Measurements from ENCODE around the gene CHAF1A.

Gene CHAF1A

DNA sequence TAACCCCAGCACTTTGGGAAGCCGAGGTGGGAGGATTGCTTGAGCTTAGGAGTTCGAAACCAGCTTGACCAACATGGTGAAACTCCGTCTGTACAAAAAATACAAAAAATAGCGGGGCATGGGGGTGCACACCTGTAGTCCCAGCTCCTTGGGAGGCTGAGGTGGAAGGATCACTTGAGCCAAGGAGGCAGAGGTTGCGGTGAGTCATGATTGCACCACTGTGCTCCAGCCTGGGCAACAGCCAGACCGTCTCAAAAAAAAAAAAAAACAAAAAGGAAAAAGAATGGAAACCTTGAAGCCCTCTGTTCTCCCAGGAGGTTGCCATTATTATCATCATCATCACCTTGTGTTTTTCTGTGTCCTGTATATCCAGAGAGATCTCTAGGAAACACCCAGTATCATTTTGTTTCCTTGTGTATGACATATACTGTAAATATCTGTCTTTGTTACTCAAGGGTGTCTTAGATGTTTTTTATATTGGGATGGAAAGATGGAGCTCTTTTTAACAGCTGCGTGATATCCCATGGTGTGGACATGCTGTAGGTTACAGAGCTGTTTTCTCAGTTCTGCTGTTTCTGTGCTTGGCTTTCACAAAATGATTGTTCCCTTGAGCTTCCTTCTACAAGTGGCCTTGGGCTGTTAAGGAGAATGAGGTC, 11.8 kb downstream of the CHAF1A start:
- Histone ChIP-seq H3K9ac (ENCODE audit: low read depth, low read length, poor library complexity, severe bottlenecking) (no peak overlapping the region), H3K4me3 (ENCODE audit: low read length, poor library complexity, severe bottlenecking) (no peak overlapping the region), H3K4me1 (ENCODE audit: insufficient read depth, low read length, poor library complexity, severe bottlenecking) (peaks cover 5% of the 10 kb centered on the region), H2AFZ (ENCODE audit: low read length) (no peak overlapping the region), H3K9me3 (ENCODE audit: insufficient read depth, low read depth, low read length) (no peaks in the 10 kb centered on the region), H3K9me2 (replicated peaks; ENCODE audit: low read depth, low read length) (no peaks in the 10 kb centered on the region), H4K20me1 (ENCODE audit: insufficient read depth, low read length, poor library complexity, severe bottlenecking) (peaks cover 55% of the 10 kb centered on the region), H3K79me2 (ENCODE audit: insufficient read depth, low read length) (peaks cover 85% of the 10 kb centered on the region), H3K27me3 (ENCODE audit: insufficient read depth, low read length, poor library complexity, severe bottlenecking) (no peaks in the 10 kb centered on the region), H3K36me3 (ENCODE audit: insufficient read depth, low read length) (peaks cover 52% of the 10 kb centered on the region; the same call in 1 of the 2 replicates), H3K4me2 (ENCODE audit: low read depth, low read length, poor library complexity, severe bottlenecking) (no peak overlapping the region), H3F3A (ENCODE audit: low read depth) (no peaks in the 10 kb centered on the region)
- TF ChIP-seq, protein P1, sequence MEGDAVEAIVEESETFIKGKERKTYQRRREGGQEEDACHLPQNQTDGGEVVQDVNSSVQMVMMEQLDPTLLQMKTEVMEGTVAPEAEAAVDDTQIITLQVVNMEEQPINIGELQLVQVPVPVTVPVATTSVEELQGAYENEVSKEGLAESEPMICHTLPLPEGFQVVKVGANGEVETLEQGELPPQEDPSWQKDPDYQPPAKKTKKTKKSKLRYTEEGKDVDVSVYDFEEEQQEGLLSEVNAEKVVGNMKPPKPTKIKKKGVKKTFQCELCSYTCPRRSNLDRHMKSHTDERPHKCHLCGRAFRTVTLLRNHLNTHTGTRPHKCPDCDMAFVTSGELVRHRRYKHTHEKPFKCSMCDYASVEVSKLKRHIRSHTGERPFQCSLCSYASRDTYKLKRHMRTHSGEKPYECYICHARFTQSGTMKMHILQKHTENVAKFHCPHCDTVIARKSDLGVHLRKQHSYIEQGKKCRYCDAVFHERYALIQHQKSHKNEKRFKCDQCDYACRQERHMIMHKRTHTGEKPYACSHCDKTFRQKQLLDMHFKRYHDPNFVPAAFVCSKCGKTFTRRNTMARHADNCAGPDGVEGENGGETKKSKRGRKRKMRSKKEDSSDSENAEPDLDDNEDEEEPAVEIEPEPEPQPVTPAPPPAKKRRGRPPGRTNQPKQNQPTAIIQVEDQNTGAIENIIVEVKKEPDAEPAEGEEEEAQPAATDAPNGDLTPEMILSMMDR (conservative IDR thresholded peaks at IDR 0.05; ENCODE audit: low read length) = no peak
- TF ChIP-seq EZH2phosphoT487 (IDR thresholded peaks at IDR 0.05; ENCODE audit: borderline replicate concordance) = no peak

DNA sequence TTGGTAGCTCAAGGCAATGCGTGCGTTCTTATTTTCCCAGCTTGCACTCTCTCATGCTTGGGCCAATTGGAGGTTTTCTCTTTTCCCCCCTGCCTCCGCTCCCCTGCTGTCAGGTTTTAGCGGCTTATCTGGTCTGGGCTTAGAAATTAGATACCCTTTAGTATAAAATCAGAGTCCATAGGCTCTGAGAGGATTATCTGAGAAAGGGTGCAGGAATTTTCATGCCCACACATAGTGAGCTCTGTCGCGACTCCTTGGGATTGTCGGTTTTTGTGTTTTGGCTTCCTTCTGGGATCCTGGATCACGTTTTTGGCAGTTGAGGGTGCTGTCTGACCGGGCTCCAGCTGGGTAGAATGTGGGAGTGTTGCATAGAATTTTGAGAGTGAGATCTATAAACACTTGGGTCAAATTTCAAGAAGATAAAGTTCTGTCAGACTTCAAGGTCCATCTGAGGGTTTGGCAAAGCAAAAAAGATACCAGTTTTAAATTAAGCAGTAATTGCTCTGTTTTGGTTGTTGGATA, 12.4 kb downstream of the CHAF1A start:
- peaks cover 52% of the 10 kb centered on the region; the same call in 1 of the 2 replicates for H3K36me3 ChIP-seq (ENCODE audit: insufficient read depth, low read length)
- no peaks in the 10 kb centered on the region for H3K9me3 ChIP-seq (ENCODE audit: insufficient read depth, low read depth, low read length)
- peaks cover 5% of the 10 kb centered on the region for H3K4me1 ChIP-seq (ENCODE audit: insufficient read depth, low read length, poor library complexity, severe bottlenecking)
- no peaks in the 10 kb centered on the region for H3K27me3 ChIP-seq (ENCODE audit: insufficient read depth, low read length, poor library complexity, severe bottlenecking)
- H3F3A ChIP-seq (ENCODE audit: low read depth) = no peaks in the 10 kb centered on the region
- H3K79me2 ChIP-seq (ENCODE audit: insufficient read depth, low read length) = peaks cover 80% of the 10 kb centered on the region
- no peak for TF ChIP-seq EZH2phosphoT487 (IDR thresholded peaks at IDR 0.05; ENCODE audit: borderline replicate concordance)
- TF ChIP-seq, protein P1 (conservative IDR thresholded peaks at IDR 0.05; ENCODE audit: low read length) = no peak
- no peaks in the 10 kb centered on the region for H3K9me2 ChIP-seq (replicated peaks; ENCODE audit: low read depth, low read length)
- no peak overlapping the region for H3K4me3 ChIP-seq (ENCODE audit: low read length, poor library complexity, severe bottlenecking)
- peak overlapping the region; percentile 1 for H3K4me2 ChIP-seq (ENCODE audit: low read depth, low read length, poor library complexity, severe bottlenecking)
- no peak overlapping the region for H2AFZ ChIP-seq (ENCODE audit: low read length)
- peaks cover 51% of the 10 kb centered on the region for H4K20me1 ChIP-seq (ENCODE audit: insufficient read depth, low read length, poor library complexity, severe bottlenecking)
- no peak overlapping the region for H3K9ac ChIP-seq (ENCODE audit: low read depth, low read length, poor library complexity, severe bottlenecking)

DNA sequence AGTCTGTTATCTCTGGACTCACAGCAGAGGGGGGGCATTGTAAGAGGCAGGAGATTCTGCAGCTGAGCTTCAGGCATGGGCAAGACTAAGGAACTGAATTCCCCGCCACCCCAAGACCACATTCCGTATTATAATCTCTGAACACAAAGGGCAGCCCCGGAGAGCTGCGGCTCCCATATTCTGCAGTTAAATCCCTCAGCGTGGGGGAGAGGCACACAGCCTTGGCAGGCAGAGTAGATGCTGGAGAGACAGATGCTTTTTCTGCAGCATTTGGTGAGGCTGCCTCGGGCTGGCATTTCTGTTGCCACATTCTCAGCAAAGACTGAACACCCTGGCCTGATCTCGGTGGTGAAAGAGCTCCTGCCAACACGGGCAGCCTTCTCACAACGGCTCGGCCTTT, 12.9 kb downstream of the CHAF1A start:
- TF ChIP-seq, protein P1 (conservative IDR thresholded peaks at IDR 0.05; ENCODE audit: low read length) = no peak
- TF ChIP-seq EZH2phosphoT487 (IDR thresholded peaks at IDR 0.05; ENCODE audit: borderline replicate concordance) = no peak
- H3K9ac ChIP-seq (ENCODE audit: low read depth, low read length, poor library complexity, severe bottlenecking) = no peak overlapping the region

More for the DNA sequence above, 12.9 kb downstream of the CHAF1A start:
- Histone ChIP-seq H2AFZ (ENCODE audit: low read length) (no peak overlapping the region), H3K4me2 (ENCODE audit: low read depth, low read length, poor library complexity, severe bottlenecking) (peak overlapping the region; percentile 1), H4K20me1 (ENCODE audit: insufficient read depth, low read length, poor library complexity, severe bottlenecking) (peaks cover 51% of the 10 kb centered on the region), H3K4me3 (ENCODE audit: low read length, poor library complexity, severe bottlenecking) (no peak overlapping the region), H3K9me3 (ENCODE audit: insufficient read depth, low read depth, low read length) (no peaks in the 10 kb centered on the region), H3K4me1 (ENCODE audit: insufficient read depth, low read length, poor library complexity, severe bottlenecking) (peaks cover 5% of the 10 kb centered on the region), H3K79me2 (ENCODE audit: insufficient read depth, low read length) (peaks cover 75% of the 10 kb centered on the region), H3F3A (ENCODE audit: low read depth) (no peaks in the 10 kb centered on the region), H3K27me3 (ENCODE audit: insufficient read depth, low read length, poor library complexity, severe bottlenecking) (no peaks in the 10 kb centered on the region), H3K9me2 (replicated peaks; ENCODE audit: low read depth, low read length) (no peaks in the 10 kb centered on the region), H3K36me3 (ENCODE audit: insufficient read depth, low read length) (peaks cover 52% of the 10 kb centered on the region; the same call in 1 of the 2 replicates)
